Mesodermal cell (in vitro differentiated cells): ENCODE data around the gene DYRK1A.

Experiments used
- H3K27ac ChIP-seq: 2 replicates; pipeline ENCODE4 v1.7.0; 2013; ENCODE audit warnings: mild to moderate bottlenecking, low read depth, low read length, moderate library complexity; ENCODE audit not compliant: severe bottlenecking
- H3K36me3 ChIP-seq: 2 replicates; pipeline ENCODE4 v1.7.1; 2013; ENCODE audit warnings: mild to moderate bottlenecking, low read length, moderate library complexity; ENCODE audit not compliant: control insufficient read depth, insufficient read depth
- H3K4me1 ChIP-seq: one replicate; pipeline ENCODE4 v1.7.1; 2013; ENCODE audit warnings: mild to moderate bottlenecking, low read length; ENCODE audit not compliant: insufficient read depth, control insufficient read depth, poor library complexity, severe bottlenecking
- H3K4me3 ChIP-seq: 2 replicates; pipeline ENCODE4 v1.7.0; 2013; ENCODE audit warnings: low read length, control low read depth, mild to moderate bottlenecking; ENCODE audit not compliant: insufficient read depth, poor library complexity, severe bottlenecking; ENCODE audit errors: extremely low read depth
- H3K9me3 ChIP-seq: 2 replicates; pipeline ENCODE4 v1.7.1; 2013; ENCODE audit warnings: mild to moderate bottlenecking, low read length, moderate library complexity; ENCODE audit not compliant: control insufficient read depth
- WGBS, 2 experiments: methylation state at CpG; one replicate each; pipeline ENCODE4 v1.1.5; 2013; ENCODE audit warnings: missing lambda C conversion rate in 2 of 2; ENCODE audit not compliant: insufficient coverage in 2 of 2; 5-methylcytosine and 5-hydroxymethylcytosine counted together

DYRK1A gene

DNA sequence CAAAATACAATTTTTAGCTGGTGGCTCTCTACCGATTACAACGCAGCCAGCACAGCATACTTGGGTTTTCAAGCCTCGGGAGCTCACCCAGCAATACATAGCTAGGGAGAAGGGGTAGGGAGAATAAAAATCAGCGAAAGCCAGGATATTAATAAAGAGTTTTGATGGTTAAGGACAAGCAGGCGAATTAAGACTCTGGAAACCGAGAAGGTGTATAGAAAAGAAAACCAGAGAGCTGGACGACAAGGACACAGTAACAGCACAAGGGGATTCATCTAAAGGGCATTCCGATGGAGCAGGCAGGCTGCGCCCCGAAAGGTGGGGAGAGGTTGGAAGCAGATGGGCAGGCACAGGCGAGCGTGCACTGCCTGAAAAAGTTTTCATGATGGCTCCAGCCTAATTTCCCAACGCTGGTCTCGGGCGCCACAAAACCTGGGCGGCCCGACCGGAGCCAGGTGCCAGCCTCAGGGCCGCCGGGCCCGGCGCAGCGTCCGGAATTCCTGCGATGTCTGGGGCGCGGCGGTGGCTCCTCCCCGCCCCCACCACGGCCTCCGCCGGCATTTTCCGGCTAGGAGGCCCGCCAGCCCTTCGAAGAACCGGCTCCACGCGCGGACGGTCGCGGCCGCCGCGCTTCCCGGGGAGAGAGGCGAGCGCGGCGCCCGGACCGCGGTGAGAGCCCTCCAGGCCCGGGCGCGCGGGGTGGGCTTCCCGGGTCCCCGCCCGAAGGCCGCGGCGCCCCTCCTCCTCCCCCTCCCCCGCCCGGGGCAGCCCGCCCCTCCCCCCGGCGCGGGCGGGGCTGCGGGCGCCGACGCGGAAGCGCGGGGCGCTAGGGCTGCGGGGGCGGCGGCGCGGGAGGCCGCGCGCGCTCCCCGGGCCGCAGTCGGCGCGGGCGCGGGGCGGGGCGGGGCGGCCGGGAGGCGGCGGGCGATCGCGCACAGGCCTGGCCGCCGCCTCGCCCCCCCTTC, 774 bp upstream of the DYRK1A start:
- 0 to 2% methylated on average over 41 to 43 of the region's 106 CpGs for WGBS, 2 experiments
- Histone ChIP-seq H3K4me1 (peaks cover 12% of the 10 kb centered on the region), H3K9me3 (no peaks in the 10 kb centered on the region), H3K4me3 (peak overlapping the region; percentile 62), H3K27ac (peak overlapping the region; percentile 99), H3K36me3 (no peaks in the 10 kb centered on the region)

- H3K9me3 ChIP-seq, result no peaks in the 10 kb centered on the region
- WGBS, 2 experiments, result 0% methylated on average over 44 of the region's 61 CpGs
- peak overlapping the region; percentile 95 for H3K4me3 ChIP-seq
- peak overlapping the region; percentile 99 for H3K27ac ChIP-seq
- H3K36me3 ChIP-seq, result no peaks in the 10 kb centered on the region
- peaks cover 12% of the 10 kb centered on the region for H3K4me1 ChIP-seq
Observed at GRCh38 chr21:37367336-37367702, 746 bp downstream of the DYRK1A start.

GRCh38 chr21:37367703-37368540, 1.3 kb downstream of the DYRK1A start:
- peak overlapping the region; percentile 99 for H3K27ac ChIP-seq

DNA sequence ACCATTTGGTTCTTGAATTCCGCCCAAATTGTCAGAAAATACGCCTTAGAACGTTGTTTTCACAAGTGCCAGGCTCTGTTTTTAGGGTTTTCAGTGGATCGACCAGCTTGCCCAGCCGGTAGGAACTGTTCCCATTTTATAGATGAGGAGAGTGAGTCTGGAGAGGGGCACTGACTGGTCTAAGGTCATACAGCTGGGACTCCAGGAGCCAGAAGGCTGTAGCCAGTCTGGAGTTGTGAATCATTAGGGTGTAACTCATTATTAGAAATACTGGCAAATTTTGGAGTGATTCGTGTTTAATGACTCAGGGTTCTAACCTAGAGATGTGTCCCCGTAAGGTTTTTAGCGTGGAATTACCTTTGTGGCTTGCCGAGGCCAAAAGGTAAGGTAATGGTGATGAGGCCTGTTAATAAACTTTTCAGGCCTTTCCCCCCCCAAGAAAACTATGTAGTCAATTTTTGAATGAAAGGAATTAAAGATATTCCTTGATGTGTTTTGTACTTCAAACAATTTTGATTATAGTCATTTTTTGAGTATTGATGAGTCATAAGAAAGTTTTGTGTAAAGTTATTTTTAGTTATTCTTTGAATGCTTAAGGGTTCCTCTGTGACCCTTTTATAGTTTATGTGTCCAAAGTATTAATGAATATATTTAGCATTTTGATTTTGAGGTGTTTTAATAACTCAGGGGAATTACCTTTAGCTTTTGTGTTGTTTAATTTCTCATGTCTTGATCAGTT, 2.1 kb downstream of the DYRK1A start:
- WGBS, 2 experiments, result 6 to 16% methylated on average over 6 to 7 of the region's 9 CpGs
- no peaks in the 10 kb centered on the region for H3K9me3 ChIP-seq
- H3K4me1 ChIP-seq, result peaks cover 12% of the 10 kb centered on the region
- H3K36me3 ChIP-seq, result no peaks in the 10 kb centered on the region
- peak overlapping the region; percentile 95 for H3K4me3 ChIP-seq
- peak overlapping the region; percentile 99 for H3K27ac ChIP-seq

More at GRCh38 chr21:37367703-37368540, 1.3 kb downstream of the DYRK1A start:
- H3K36me3 ChIP-seq, result no peaks in the 10 kb centered on the region
- H3K9me3 ChIP-seq, result no peaks in the 10 kb centered on the region
- 1% methylated on average over 41 to 57 of the region's 68 CpGs for WGBS, 2 experiments
- H3K4me3 ChIP-seq, result peak overlapping the region; percentile 95
- peaks cover 12% of the 10 kb centered on the region for H3K4me1 ChIP-seq

GRCh38 chr21:37369307-37369854, 2.8 kb downstream of the DYRK1A start:
- H3K4me3 ChIP-seq, result peak overlapping the region; percentile 95
- no peaks in the 10 kb centered on the region for H3K9me3 ChIP-seq
- H3K4me1 ChIP-seq, result peaks cover 18% of the 10 kb centered on the region
- H3K36me3 ChIP-seq, result no peaks in the 10 kb centered on the region
- WGBS, 2 experiments, result 60 to 100% methylated on average over 1 of the region's 3 CpGs
- H3K27ac ChIP-seq, result no peak overlapping the region

GRCh38 chr21:37370152-37371040, 3.8 kb downstream of the DYRK1A start:
- Histone ChIP-seq H3K4me1 (peaks cover 15% of the 10 kb centered on the region), H3K27ac (no peak overlapping the region), H3K4me3 (peak overlapping the region; percentile 1), H3K36me3 (no peaks in the 10 kb centered on the region), H3K9me3 (no peaks in the 10 kb centered on the region)
- 62 to 89% methylated on average over 3 to 6 of the region's 8 CpGs for WGBS, 2 experiments

DNA sequence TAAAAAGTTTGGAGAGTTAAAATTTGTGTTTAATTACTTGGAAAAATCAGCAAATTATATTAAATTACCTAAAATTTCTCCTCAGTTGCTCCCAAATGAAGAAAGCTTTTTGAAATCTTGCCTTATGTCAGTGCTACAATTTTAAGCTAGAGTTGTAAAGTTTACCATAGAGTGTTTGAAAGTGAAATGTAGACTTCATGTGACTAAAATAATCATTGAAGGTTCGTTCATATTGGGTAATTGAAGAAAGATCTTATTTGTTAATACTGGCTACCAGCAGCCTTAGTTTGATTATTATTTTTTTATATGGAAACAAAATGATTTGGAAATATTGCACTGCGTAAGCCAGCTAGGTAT, 4.4 kb downstream of the DYRK1A start:
- Histone ChIP-seq H3K4me1 (peaks cover 15% of the 10 kb centered on the region), H3K27ac (no peak overlapping the region), H3K36me3 (no peaks in the 10 kb centered on the region), H3K9me3 (no peaks in the 10 kb centered on the region), H3K4me3 (no peak overlapping the region)
- 90% methylated on average over 2 of the region's 2 CpGs; no CpG with 5 or more reads in 1 of the 2 experiments for WGBS, 2 experiments

DNA sequence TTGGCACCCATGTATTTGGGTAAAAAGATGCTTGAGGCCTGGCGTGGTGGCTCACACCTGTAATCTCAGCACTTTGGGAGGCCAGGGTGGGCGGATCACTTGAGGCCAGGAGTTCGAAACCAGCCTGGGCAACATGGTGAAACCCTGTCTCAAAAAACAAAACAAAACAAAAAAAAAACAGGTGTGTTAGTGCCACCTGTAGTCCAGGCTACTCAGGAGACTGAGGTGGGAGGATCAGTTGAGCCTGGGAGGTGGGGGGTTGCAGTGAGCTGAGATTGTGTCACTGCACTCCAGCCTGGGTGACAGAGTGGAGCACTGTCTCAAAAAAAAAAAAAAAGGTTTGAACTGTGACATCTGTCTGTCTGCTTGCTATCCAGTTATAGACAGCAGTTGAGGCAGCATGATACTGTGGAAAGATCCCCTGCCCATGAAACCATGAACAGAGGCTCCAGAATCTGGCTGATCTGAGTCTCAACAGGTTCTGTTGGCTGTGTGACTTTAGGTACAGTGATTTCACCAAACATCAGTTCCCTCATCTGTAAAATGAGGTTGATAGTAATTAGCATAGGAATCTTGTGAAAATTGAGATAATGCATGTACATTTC, 5.7 kb downstream of the DYRK1A start:
- H3K27ac ChIP-seq, result no peak overlapping the region
- no peaks in the 10 kb centered on the region for H3K9me3 ChIP-seq
- WGBS, 2 experiments, result 75 to 96% methylated on average over 2 to 3 of the region's 3 CpGs
- H3K36me3 ChIP-seq, result no peaks in the 10 kb centered on the region
- H3K4me1 ChIP-seq, result peaks cover 15% of the 10 kb centered on the region
- H3K4me3 ChIP-seq, result no peak overlapping the region

GRCh38 chr21:37372951-37373350, 6.4 kb downstream of the DYRK1A start:
- WGBS, 2 experiments, result 100% methylated on average over 1 of the region's 3 CpGs; no CpG with 5 or more reads in 1 of the 2 experiments
- H3K4me1 ChIP-seq, result peaks cover 15% of the 10 kb centered on the region
- no peaks in the 10 kb centered on the region for H3K36me3 ChIP-seq
- H3K27ac ChIP-seq, result no peak overlapping the region
- H3K9me3 ChIP-seq, result no peaks in the 10 kb centered on the region
- H3K4me3 ChIP-seq, result no peak overlapping the region
